GM10847 (cell line): ENCODE data around the gene CDC20.

Experiments used
- POLR2A ChIP-seq: IDR thresholded peaks from 2 replicates; pipeline ENCODE4 v1.6.1; 2011; ENCODE audit not compliant: insufficient read length; ENCODE audit errors: extremely low read depth

The CDC20 gene

GRCh38 chr1:43322506-43322905 lies 36.3 kb upstream of the CDC20 start:
- TF ChIP-seq POLR2A, result no peak

GRCh38 chr1:43324810-43325209 lies 34.0 kb upstream of the CDC20 start:
- TF ChIP-seq POLR2A, result no peak

GRCh38 chr1:43325381-43325780 lies 33.4 kb upstream of the CDC20 start:
- no peak for TF ChIP-seq POLR2A

GRCh38 chr1:43327549-43328292 lies 31.1 kb upstream of the CDC20 start:
- TF ChIP-seq POLR2A, result no peak

GRCh38 chr1:43329995-43330751 lies 28.6 kb upstream of the CDC20 start:
- TF ChIP-seq POLR2A, result no peak

- no peak for TF ChIP-seq POLR2A
These were observed 27.1 kb upstream of the CDC20 start for GRCh38 chr1:43331688-43332087.

GRCh38 chr1:43334453-43335205 lies 24.2 kb upstream of the CDC20 start:
- no peak for TF ChIP-seq POLR2A

- TF ChIP-seq POLR2A, result no peak
These were observed 21.2 kb upstream of the CDC20 start, which contains the start of gene MPL for GRCh38 chr1:43337588-43337987. Gene MPL (plus strand): TSS chr1:43337818. CDS start chr1:43337849, 31 bp downstream.

GRCh38 chr1:43338001-43338400 lies 20.8 kb upstream of the CDC20 start:
- TF ChIP-seq POLR2A, result no peak

GRCh38 chr1:43339584-43340232 lies 19.1 kb upstream of the CDC20 start:
- TF ChIP-seq POLR2A, result no peak

GRCh38 chr1:43340559-43340958 lies 18.2 kb upstream of the CDC20 start:
- TF ChIP-seq POLR2A, result no peak

- no peak for TF ChIP-seq POLR2A
These were observed 14.4 kb upstream of the CDC20 start for GRCh38 chr1:43344267-43344850.

- TF ChIP-seq POLR2A, result no peak
These were observed 13.7 kb upstream of the CDC20 start for GRCh38 chr1:43345120-43345519.

- TF ChIP-seq POLR2A, result no peak
These were observed 12.1 kb upstream of the CDC20 start for GRCh38 chr1:43346636-43347035.

- no peak for TF ChIP-seq POLR2A
These were observed 10.4 kb upstream of the CDC20 start for GRCh38 chr1:43348343-43348808.
